Suprapubic skin (tissue), 3 donors: Measurements from ENCODE around the gene CAMK2N2.

ENCODE experiments used
- CTCF ChIP-seq, 2 donors: fragments of 200-600 bp in 1 of 2; fragments of 450-650 bp in 1 of 2; sonication (generic) in 1 of 2; IDR thresholded peaks; one replicate each; pipeline ENCODE4 v1.5.1; 2016 to 2019; ENCODE audit warnings: antibody characterized with exemption in 2 of 2, mild to moderate bottlenecking in 1 of 2, moderate library complexity in 1 of 2
- POLR2A ChIP-seq, 2 donors: fragments of 450-650 bp; IDR thresholded peaks; one replicate each; pipeline ENCODE4 v1.6.1; 2017; ENCODE audit warnings: antibody characterized with exemption in 2 of 2, mild to moderate bottlenecking in 2 of 2, moderate library complexity in 2 of 2

GRCh38 chr3:184248454-184249411, 12.6 kb downstream of the CAMK2N2 start, which contains the start of gene ALG3:
- TF ChIP-seq POLR2A (IDR thresholded peaks at IDR 0.05) (no peak), CTCF (IDR thresholded peaks at IDR 0.05) (no peak)
